ENCODE data around the gene PCDHGA7. TPM values are rescaled to one million over a fixed set of nuclear protein-coding genes. Genes with fewer than 3 reads are reported as not detected.
"Not testable (repeated sequence)": the region's sequence is repeated elsewhere in the genome, so short reads cannot be mapped to it uniquely, and the experiment has no call there.

Gene PCDHGA7
- total RNA-seq = 0.59 and 0.95 TPM in 2 replicates

DNA sequence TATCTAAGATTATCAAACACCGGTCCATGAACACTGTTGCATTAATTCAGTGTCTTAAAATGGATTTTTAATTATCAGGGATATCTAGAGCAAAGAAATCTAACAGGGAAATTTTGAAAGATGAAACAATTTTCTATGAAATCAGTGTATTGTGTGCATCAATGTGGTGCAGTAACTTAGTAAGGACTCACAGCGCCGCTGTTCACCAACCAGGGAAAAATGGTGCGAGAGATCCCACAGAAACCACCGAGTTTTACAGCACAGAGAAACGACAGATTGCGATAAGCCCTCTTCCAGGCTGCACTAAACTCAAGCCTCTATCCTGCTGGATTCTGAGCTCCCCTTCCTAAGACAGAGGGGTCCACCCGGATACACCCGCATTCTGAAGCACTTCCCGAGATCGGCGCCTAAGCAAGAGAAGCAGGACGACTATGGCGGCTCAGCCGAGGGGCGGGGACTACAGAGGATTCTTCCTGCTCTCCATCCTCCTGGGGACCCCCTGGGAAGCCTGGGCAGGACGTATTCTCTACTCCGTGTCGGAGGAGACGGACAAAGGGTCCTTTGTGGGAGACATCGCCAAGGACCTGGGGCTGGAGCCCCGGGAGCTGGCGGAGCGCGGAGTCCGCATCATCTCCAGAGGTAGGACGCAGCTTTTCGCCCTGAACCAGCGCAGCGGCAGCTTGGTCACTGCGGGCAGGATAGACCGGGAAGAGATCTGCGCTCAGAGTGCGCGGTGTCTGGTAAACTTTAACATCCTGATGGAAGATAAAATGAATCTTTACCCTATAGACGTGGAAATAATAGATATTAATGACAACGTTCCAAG, at the start of gene PCDHGA7:
Gene PCDHGA7 (plus strand): TSS at position 274 of the 826 bp plus-strand sequence. CDS start 158 bp downstream, at position 432.
- DNase-seq (ENCODE audit: low read depth, low spot score) = no peak

DNA sequence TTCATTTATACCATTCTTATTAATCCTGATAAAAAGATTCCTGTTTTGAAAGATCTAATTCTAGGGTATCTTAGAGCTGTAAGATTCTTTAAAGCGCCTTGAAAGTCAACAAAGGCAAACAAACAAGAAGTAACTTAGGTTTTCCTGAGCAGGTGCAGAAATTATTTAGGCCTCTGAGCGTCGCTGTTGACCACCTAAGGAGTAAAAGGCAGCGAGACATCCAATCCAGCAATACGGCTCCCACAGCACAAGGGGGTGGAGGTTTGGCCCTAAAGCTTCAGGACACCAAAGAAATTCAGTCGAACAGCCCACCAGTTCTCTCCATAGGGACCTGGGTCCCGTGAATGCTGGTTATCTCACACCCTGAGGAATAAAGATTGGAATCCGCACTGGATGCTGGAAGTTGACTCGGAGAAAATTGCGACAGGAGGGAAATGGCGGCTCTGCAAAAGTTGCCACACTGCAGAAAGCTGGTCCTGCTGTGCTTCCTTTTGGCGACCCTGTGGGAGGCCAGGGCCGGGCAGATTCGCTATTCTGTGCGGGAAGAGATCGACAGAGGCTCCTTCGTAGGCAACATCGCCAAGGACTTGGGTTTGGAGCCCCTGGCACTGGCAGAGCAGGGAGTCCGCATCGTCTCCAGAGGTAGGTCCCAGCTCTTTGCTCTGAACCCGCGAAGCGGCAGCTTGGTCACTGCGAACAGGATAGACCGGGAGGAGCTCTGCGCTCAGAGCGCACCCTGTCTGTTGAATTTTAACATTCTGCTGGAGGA, 43.8 kb upstream of the PCDHGA7 start, which contains the start of gene PCDHGA2:
Gene PCDHGA2 (plus strand): TSS at position 223 of the 769 bp plus-strand sequence.
- DNase-seq (ENCODE audit: low read depth, low spot score) = no peak

DNA sequence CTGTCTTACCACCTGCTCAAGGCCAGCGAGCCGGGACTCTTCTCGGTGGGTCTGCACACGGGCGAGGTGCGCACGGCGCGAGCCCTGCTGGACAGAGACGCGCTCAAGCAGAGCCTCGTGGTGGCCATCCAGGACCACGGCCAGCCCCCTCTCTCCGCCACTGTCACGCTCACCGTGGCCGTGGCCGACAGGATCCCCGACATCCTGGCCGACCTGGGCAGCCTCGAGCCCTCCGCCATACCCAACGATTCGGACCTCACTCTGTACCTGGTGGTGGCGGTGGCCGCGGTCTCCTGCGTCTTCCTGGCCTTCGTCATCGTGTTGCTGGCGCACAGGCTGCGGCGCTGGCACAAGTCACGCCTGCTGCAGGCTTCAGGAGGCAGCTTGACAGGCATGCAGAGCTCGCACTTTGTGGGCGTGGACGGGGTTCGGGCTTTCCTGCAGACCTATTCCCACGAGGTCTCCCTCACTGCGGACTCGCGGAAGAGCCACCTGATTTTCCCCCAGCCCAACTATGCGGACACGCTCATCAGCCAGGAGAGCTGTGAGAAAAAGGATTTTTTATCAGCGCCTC, 41.7 kb upstream of the PCDHGA7 start:
- not testable (repeated sequence) for DNase-seq (ENCODE audit: low read depth, low spot score)

DNA sequence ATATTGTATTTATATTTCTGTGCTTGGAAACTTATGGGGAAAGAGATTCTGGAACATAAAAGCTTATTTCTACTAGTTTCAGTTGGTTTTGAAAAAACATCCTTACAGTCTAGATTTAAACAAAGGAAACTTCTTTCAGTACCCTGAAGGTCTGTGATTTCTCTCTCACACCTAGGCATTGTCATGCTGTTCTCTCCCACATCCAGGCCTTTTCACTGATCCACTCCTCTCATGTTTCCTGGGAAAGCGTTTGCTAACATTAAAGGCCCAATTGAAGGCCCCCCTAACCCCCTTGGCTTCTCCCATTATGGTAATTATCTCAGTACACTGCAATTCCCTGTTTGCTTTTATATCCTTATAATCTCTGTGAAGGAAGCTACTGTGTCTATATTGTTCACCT, 39.8 kb upstream of the PCDHGA7 start:
- DNase-seq (ENCODE audit: low read depth, low spot score) = no peak

DNA sequence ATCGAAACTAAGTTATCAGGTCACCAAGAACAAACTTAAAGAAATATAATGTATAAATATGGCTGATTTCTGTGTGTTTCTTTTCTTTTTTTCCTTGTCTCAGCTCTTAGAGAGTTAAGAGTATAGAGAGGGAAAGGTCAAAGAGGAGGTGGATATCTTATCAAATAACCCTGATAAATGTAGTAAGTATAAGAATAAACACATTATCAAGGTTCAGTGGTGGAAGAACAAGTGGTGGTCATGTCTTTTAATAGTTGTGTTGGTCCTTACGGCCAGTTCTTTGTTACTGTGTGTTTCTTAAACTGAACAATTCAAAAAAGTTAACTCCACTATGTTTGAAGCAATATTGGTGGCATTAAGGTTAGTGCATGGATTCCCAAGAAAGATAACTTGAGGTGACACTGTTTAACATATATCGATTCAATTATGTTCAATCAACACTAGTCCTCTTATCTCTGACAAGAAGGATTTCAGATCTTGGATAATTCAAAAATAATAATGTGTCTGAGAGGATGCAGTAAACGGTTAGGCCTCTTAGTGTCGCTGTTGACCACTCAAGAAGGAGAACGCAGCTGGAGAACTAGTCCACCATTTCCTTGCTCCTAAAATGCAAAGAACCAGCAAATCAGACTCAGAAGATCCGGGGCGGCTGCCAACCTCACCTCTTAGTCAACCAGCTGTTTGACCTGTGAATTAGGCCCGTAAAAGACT, 39.1 kb upstream of the PCDHGA7 start, which contains the start of gene PCDHGA3:
Gene PCDHGA3 (plus strand): TSS at position 588 of the 711 bp plus-strand sequence. CDS start 205 bp downstream, outside the sequence.
- DNase-seq (ENCODE audit: low read depth, low spot score) = no peak

DNA sequence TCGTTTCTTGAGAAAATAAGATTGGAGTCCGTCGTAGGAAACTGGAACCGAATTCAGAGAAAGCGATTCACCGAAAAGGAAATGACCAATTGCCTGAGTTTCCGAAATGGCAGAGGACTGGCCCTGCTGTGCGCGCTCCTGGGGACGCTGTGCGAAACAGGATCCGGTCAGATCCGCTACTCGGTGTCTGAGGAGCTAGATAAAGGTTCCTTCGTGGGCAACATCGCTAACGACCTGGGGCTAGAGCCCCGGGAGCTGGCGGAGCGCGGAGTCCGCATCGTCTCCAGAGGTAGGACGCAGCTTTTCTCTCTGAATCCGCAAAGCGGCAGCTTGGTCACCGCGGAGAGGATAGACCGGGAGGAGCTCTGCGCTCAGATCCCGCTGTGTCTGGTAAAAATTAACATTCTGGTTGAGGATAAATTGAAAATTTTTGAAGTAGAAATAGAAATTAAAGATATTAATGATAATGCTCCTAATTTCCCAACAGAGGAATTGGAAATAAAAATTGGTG, 38.5 kb upstream of the PCDHGA7 start:
- no peak for DNase-seq (ENCODE audit: low read depth, low spot score)

DNA sequence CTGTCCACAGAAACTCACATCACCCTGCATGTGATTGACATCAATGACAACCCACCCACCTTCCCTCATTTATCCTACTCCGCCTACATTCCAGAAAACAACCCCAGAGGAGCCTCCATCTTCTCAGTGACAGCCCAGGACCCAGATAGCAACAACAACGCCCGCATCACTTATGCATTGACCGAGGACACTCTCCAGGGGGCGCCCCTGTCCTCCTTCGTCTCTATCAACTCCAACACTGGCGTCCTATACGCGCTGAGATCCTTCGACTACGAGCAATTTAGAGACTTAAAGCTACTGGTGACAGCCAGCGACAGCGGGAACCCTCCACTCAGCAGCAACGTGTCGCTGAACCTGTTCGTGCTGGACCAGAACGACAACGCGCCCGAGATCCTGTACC, 37.2 kb upstream of the PCDHGA7 start:
- DNase-seq (ENCODE audit: low read depth, low spot score) = no peak

DNA sequence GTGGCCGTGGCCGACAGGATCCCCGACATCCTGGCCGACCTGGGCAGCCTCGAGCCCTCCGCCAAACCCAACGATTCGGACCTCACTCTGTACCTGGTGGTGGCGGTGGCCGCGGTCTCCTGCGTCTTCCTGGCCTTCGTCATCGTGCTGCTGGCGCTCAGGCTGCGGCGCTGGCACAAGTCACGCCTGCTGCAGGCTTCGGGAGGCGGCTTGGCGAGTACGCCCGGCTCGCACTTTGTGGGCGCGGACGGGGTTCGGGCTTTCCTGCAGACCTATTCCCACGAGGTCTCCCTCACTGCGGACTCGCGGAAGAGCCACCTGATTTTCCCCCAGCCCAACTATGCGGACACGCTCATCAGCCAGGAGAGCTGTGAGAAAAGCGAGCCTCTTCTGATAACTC, 36.5 kb upstream of the PCDHGA7 start:
- DNase-seq (ENCODE audit: low read depth, low spot score) = not testable (repeated sequence)

DNA sequence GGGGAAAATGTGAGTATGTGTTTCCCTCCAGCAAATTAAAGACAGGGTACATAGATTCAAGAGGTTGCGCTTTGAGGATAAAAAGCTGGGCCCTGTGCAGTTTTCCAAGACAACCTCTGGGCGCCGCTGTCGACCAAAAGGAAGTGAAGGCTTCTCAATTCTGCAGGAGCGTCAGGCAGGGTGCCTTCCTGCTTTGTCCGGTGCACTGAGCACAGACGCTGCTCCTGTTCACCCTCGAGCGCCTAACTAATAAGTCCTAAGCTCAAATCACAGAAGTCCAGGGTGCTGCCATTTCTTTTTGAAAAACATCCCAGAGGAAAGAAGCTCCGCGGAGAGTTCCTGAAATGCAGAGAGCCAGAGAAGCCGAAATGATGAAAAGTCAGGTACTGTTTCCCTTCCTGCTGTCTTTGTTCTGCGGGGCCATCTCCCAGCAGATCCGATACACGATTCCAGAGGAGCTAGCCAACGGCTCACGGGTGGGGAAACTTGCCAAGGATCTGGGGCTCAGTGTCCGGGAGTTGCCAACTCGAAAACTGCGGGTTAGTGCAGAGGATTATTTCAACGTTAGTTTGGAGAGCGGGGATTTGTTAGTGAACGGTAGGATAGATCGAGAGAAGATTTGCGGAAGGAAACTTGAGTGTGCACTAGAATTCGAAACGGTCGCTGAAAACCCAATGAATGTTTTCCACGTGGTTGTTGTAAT, 32.5 kb upstream of the PCDHGA7 start, which contains the start of gene PCDHGB1:
Gene PCDHGB1 (plus strand): TSS at position 183 of the 703 bp plus-strand sequence. CDS start 162 bp downstream, at position 345.
- DNase-seq (ENCODE audit: low read depth, low spot score) = no peak

DNA sequence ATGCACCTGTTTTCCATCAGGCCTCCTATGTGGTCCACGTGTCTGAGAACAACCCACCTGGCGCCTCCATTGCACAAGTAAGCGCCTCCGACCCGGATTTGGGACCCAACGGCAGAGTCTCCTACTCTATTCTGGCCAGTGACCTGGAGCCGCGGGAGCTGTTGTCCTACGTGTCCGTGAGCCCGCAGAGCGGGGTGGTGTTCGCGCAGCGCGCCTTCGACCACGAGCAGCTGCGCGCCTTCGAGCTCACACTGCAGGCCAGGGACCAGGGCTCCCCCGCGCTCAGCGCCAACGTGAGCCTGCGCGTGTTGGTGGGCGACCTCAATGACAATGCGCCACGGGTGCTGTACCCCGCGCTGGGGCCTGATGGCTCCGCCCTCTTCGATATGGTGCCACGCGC, 31.0 kb upstream of the PCDHGA7 start:
- no peak for DNase-seq (ENCODE audit: low read depth, low spot score)

DNA sequence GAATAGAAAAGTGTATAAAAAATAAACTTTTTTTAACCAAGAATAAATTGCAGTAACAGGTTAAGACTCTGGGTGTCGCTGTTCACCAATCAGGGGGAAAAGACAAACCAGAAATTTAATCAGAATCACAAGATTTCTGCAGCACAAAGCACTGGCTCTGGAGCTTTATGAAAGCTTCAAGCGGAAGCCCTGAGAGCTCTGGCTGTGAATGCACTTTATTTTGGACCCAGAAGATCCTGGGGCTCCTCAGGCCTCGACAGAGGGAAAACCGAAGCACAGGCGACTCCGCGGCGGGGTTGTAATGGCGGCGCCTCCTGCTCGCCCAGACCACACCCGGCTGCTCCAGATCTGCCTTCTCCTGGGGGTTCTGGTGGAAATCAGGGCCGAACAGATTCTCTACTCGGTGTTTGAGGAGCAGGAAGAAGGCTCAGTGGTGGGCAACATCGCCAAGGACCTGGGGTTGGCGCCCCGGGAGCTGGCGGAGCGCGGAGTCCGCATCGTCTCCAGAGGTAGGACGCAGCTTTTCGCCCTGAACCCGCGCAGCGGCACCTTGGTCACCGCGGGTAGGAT, 27.6 kb upstream of the PCDHGA7 start, which contains the start of gene PCDHGA4:
Gene PCDHGA4 (plus strand): TSS at position 122 of the 570 bp plus-strand sequence. CDS start 87 bp downstream, at position 209.
- no peak for DNase-seq (ENCODE audit: low read depth, low spot score)

DNA sequence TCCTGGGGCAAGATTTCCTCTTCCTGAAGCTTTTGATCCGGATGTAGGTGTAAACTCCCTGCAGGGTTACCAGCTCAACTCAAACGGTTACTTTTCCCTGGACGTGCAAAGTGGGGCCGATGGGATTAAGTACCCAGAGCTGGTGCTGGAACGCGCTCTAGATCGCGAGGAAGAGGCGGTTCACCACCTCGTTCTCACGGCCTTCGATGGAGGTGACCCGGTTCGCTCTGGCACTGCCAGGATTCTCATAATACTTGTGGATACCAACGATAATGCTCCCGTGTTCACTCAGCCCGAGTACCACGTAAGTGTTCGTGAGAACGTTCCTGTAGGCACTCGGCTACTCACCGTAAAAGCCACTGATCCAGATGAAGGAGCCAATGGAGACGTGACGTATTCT, 26.9 kb upstream of the PCDHGA7 start:
- DNase-seq (ENCODE audit: low read depth, low spot score) = no peak

DNA sequence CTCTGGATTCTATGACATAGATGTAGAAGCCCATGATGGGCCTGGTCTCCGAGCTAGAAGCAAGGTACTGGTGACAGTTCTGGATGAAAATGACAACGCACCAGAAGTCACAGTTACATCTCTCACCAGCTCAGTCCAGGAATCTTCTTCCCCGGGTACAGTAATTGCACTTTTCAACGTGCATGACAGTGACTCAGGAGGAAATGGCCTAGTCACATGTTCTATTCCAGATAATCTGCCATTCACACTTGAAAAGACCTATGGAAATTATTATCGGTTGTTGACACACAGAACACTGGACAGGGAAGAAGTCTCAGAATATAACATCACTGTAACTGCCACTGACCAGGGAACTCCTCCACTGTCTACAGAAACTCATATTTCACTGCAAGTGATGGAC, 26.4 kb upstream of the PCDHGA7 start:
- DNase-seq (ENCODE audit: low read depth, low spot score) = no peak

DNA sequence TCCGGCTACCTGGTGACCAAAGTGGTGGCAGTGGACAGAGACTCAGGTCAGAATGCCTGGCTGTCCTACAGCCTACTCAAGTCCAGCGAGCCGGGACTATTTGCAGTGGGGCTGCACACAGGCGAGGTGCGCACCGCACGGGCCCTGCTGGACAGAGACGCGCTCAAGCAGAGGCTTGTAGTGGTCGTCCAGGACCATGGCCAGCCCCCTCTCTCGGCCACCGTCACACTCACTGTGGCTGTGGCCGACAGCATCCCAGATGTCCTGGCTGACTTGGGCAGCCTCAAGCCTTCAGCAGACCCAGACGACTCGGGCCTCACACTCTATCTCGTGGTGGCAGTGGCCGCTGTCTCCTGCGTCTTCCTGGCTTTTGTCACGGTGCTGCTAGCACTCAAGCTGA, 25.6 kb upstream of the PCDHGA7 start:
- no peak for DNase-seq (ENCODE audit: low read depth, low spot score)

DNA sequence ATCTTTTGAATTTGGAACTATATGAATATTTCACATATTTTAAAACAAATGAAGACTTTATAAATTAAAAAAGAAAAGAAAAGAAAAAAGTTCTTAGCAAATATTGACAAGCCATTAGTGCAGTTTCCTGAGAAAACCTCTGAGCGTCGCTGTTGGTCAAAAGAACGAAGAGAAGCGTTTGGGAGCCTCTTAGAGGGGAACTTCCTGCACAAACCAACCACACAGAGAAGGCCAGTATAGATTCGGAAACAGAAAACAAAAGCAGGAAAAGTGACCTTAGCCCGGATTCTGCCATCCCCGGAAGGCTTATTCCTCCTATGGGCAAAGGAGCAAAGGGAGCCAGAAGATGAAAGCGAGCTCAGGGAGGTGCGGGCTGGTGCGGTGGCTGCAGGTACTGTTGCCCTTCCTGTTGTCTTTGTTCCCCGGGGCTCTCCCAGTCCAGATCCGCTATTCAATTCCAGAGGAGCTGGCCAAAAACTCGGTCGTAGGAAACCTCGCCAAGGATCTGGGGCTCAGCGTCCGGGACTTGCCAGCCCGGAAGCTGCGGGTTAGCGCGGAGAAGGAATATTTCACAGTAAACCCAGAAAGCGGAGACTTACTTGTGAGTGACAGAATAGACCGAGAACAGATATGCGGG, 22.6 kb upstream of the PCDHGA7 start, which contains the start of gene PCDHGB2:
Gene PCDHGB2 (plus strand): TSS at position 205 of the 637 bp plus-strand sequence. CDS start 142 bp downstream, at position 347.
- no peak for DNase-seq (ENCODE audit: low read depth, low spot score)

DNA sequence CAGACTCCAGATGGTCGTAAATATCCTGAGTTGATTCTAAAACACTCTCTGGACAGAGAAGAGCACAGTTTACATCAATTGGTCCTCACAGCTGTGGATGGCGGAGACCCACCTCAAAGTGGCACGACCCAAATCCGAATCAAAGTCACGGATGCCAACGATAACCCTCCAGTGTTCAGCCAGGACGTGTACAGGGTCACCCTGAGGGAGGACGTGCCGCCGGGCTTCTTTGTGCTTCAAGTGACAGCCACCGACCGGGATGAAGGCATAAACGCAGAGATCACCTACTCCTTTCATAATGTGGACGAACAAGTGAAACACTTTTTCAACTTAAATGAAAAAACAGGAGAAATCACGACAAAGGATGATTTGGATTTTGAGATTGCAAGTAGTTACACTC, 21.9 kb upstream of the PCDHGA7 start:
- DNase-seq (ENCODE audit: low read depth, low spot score) = no peak

DNA sequence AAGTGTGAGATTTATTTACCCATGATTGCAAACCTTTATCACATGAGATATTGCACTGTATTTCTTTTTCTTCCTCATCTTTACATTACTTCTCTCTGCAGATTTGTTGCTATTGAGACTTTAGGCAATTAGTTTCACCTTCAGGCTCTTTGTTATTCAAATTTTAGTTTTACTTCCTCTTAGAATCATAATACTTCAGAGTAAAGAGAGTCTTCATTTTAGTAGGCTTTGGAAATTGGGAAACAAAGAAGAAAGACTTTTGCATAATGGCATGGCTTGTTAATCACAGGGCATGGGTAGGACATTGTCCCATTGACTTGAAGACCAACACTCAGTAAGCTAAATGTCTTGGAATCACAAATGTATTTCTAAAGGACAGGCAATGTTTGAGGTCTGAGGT, 19.8 kb upstream of the PCDHGA7 start:
- DNase-seq (ENCODE audit: low read depth, low spot score) = no peak

DNA sequence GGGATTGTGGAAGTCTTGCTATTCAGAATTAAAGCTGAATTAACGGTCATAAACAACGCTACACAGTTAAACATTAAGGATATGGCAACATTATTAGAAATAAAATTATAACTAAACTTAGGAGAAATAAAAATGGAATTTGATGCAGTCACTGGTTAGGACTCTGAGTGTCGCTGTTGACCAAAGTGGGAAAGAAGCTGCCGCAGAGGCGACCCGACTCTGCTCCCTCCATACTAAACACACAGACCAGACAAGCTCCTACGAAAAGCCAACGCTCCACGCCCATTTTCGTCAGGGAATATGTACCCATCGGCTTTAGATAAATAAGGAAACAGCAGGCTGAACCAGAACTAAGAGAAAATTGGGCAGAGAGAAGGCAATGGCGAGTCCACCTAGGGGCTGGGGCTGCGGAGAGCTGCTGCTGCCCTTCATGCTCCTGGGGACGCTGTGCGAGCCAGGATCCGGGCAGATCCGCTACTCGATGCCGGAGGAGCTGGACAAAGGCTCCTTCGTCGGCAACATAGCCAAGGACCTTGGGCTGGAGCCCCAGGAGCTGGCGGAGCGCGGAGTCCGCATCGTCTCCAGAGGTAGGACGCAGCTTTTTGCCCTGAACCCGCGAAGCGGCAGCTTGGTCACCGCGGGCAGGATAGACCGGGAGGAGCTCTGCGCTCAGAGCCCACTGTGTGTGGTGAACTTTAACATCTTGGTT, 18.4 kb upstream of the PCDHGA7 start, which contains the start of gene PCDHGA5:
Gene PCDHGA5 (plus strand): TSS at position 211 of the 709 bp plus-strand sequence. CDS start 169 bp downstream, at position 380.
- DNase-seq (ENCODE audit: low read depth, low spot score) = no peak
